GM12878 (cell line): ENCODE data around the gene BHLHE23.

Experiments used
- CTCF ChIP-seq, 3 experiments: IDR thresholded peaks in 2 of 3; conservative IDR thresholded peaks in 1 of 3; 2 replicates each; pipeline ENCODE4 v1.5.1; 2011; ENCODE audit warnings: low read depth in 3 of 3, low read length in 3 of 3, mild to moderate bottlenecking in 3 of 3, control low read depth in 2 of 3, moderate library complexity in 2 of 3, inconsistent platforms in 1 of 3, mixed read lengths in 1 of 3; ENCODE audit not compliant: control insufficient read depth in 2 of 3, insufficient read depth in 1 of 3; ENCODE audit errors: extremely low read depth in 1 of 3
- ELK1 ChIP-seq: IDR thresholded peaks from 2 replicates; pipeline ENCODE4 v1.6.1; 2012; ENCODE audit warnings: low read depth, low read length, improper control_type of control experiment
- EZH2 ChIP-seq: IDR thresholded peaks from 2 replicates; pipeline ENCODE4 v1.6.1; 2012; ENCODE audit warnings: low read depth, mild to moderate bottlenecking, control low read depth, inconsistent platforms, low read length, borderline replicate concordance; ENCODE audit not compliant: control insufficient read depth
- KDM1A ChIP-seq: fragments of 200-600 bp; sonication (generic); IDR thresholded peaks from 2 replicates; pipeline ENCODE4 v1.6.1; 2016; ENCODE audit warnings: borderline replicate concordance
- RB1 ChIP-seq: fragments of 450-650 bp; formaldehyde crosslinking; IDR thresholded peaks from 2 replicates; pipeline ENCODE4 v1.6.1; 2017; ENCODE audit warnings: mild to moderate bottlenecking, borderline replicate concordance
- ZNF274 ChIP-seq: IDR thresholded peaks from one replicate; pipeline ENCODE4 v1.8.0; 2011; ENCODE audit not compliant: insufficient read length, insufficient read depth
- TF ChIP-seq, protein P1 (sequence below): fragments of 450-650 bp; IDR thresholded peaks from 2 replicates; pipeline ENCODE4 v1.6.1; 2017; ENCODE audit warnings: antibody characterized with exemption, mild to moderate bottlenecking, moderate library complexity

- TF ChIP-seq RB1 (no peak), ELK1 (no peak), CTCF (IDR thresholded peaks at IDR 0.05 in 2 of 3, conservative IDR thresholded peaks at IDR 0.05 in 1 of 3; ENCODE audit: control insufficient read depth in 2 of 3, extremely low read depth in 1 of 3, insufficient read depth in 1 of 3, low read depth in 3 of 3, low read length in 3 of 3) (no peak), KDM1A (no peak), ZNF274 (no peak), EZH2 (no peak)
- TF ChIP-seq, protein P1, sequence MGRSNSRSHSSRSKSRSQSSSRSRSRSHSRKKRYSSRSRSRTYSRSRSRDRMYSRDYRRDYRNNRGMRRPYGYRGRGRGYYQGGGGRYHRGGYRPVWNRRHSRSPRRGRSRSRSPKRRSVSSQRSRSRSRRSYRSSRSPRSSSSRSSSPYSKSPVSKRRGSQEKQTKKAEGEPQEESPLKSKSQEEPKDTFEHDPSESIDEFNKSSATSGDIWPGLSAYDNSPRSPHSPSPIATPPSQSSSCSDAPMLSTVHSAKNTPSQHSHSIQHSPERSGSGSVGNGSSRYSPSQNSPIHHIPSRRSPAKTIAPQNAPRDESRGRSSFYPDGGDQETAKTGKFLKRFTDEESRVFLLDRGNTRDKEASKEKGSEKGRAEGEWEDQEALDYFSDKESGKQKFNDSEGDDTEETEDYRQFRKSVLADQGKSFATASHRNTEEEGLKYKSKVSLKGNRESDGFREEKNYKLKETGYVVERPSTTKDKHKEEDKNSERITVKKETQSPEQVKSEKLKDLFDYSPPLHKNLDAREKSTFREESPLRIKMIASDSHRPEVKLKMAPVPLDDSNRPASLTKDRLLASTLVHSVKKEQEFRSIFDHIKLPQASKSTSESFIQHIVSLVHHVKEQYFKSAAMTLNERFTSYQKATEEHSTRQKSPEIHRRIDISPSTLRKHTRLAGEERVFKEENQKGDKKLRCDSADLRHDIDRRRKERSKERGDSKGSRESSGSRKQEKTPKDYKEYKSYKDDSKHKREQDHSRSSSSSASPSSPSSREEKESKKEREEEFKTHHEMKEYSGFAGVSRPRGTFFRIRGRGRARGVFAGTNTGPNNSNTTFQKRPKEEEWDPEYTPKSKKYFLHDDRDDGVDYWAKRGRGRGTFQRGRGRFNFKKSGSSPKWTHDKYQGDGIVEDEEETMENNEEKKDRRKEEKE: no peak
These were observed 7.9 kb upstream of the BHLHE23 start for GRCh38 chr20:63014710-63015109.
